GM12873 (cell line): ENCODE measurements around the gene MRPS10.

Source experiments
- CTCF ChIP-seq: IDR thresholded peaks from 2 replicates; pipeline ENCODE4 v1.5.1; 2012; ENCODE audit warnings: low read depth, mild to moderate bottlenecking, moderate library complexity, low read length, control low read depth; ENCODE audit not compliant: insufficient read depth; ENCODE audit errors: missing control alignments

The MRPS10 gene

GRCh38 chr6:42228305-42228704 lies 10.6 kb upstream of the MRPS10 start:
- no peak for TF ChIP-seq CTCF

DNA sequence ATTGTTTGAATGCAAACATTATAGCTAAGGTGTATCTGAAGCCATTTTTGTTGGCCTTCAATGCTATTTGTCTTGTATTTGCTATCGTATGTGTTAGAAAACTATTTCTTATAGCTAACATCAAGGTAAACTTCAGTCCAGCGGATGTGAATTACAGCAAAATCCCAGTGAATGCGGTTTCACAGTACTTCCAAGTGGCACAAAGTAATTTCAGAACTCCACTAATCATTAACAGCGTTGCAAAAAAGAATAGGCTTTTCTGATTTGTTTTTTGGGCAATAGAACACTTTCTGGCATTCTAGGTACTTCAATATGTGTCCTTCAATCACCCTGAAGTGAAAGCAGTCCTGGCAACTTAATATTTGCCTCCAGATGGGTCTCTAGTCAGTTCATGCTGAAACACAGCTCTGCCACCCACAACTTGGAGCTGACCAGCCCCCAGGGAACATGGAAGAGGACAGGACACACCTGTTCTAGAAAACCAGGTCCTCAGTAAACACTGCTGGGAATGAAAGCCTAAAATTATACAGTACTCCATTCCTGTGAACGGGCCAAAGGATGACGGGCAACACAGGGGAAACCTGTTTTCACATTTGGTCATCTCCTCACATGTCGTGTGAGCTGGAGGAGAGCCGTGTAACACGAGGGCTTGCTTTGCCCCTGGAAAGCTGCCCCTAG lies 9.7 kb upstream of the MRPS10 start:
- no peak for TF ChIP-seq CTCF

DNA sequence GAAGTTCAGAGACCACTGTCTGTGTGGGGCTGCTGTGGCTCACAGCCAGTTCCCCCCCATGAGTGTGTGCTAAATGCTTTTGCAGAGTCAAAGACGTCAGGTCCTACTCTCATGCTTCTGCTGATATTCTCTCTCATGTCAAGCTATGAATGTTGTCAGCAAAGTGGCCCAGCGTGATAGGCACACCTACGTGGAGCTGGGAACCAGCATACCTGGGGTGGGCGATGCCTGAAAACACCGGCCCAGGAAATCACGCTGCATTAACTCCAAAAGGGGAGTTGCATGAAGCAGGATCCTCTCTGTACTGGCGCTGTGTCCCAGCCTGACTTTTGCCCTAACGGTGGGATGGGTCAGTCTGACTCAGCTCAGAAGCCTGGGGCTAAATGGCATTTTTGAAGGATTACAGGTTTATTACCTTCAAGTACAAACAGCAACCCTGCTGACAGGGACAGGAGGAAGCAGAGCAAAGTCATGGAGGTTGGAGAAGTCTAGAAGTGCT lies 9.0 kb upstream of the MRPS10 start:
- TF ChIP-seq CTCF: no peak

DNA sequence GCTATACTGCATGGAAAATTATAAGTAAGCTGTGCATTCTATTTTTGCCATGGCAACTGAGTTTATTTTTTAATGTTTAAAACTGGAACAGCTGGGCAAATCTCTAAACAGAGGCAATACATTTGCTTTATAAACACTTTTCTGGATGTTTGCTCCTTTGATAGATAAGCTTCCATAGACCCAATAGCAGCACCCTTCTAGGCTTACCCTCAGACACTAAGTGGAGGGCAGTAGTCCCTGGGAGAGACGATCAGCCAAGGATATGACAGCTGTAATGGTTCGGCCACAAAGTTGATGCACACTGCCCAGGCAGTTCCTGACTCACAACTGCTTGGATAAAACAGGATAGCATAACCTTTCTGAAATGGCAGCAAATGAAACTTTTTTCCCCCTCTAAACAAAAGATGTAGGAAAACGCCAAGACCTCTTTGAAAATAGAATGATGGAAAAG lies 8.5 kb upstream of the MRPS10 start:
- no peak for TF ChIP-seq CTCF

- no peak for TF ChIP-seq CTCF
Measured at GRCh38 chr6:42225419-42225818, 7.8 kb upstream of the MRPS10 start.

DNA sequence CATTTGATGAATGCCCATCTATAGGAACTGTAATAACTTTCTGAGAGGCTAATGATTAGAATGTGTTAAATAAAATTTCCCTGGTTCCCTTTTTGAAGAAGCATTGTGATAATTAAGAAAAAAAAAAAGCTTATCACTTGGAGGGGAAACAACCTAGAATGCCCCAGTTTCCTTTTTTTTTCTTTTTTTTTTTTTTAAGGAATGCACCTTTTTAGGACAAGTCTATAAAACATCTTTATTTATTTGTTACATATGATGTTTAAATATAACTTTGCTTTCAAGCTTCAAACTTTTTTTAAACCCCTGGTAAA lies 7.3 kb upstream of the MRPS10 start:
- TF ChIP-seq CTCF: no peak

DNA sequence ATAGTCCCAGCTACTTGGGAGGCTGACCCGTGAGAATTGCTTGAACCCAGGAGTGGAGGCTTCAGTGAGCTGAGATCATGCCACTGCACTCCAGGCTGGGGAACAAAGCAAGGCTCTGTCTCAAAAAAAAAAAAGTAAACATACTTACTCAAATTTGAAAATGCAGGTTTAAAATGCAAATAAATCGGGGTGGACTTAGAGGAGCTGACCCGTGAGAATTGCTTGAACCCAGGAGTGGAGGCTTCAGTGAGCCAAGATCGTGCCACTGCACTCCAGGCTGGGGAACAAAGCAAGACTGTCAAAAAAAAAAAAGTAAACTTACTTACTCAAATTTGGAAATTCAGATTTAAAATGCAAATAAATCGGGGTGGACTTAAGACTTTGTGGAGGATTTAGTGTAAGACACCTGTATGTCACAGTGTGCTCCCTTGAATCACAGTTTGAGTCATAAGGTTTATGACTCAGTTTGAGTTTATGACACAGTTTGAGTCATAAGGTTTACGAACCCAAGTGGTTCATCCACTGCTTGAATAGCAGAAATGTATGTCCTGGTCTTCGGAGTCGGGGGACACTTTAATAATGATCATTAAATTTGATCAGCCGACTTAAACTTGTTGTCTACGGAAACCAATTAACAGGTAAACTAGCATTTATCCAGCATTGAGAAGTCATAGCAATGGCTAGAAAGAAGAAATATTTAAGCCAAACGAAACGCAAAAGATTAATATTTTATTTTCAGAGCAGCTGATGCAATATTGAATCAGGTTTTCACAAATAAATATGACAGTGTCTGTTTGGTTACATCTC lies 6.8 kb upstream of the MRPS10 start:
- no peak for TF ChIP-seq CTCF
